GM12872 (cell line): ENCODE measurements around the gene INSC.

ENCODE experiments used
- CTCF ChIP-seq: IDR thresholded peaks from 3 replicates; pipeline ENCODE4 v1.5.1; 2011; ENCODE audit warnings: low read depth, mild to moderate bottlenecking, low read length, moderate library complexity; ENCODE audit not compliant: insufficient read depth

Gene INSC

GRCh38 chr11:15293975-15294620 is 179.4 kb downstream of the INSC start:
- TF ChIP-seq CTCF = no peak

DNA sequence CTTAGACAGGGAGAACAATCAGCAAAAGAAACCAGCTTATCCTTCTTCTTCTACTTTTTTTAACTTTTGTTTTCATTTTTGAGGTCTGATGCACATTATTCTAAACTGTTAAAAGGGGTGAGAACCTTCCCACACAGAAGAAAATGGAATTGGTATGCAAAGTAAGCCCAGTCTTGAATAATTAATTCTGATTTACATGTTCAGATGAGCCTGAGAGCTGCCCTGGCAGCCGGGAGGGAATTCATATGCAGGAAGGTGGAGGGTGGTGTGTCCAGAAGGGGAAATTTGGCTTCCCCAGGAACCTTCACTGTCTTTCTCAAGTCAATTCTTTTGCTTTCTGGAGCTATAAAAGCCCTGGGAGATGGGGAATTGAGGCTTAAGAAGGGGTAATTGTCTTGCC is 181.0 kb downstream of the INSC start:
- TF ChIP-seq CTCF = no peak
